Astrocyte of the spinal cord (primary cell): Measurements from ENCODE around the gene LIX1.
"Not testable (repeated sequence)": the region's sequence is repeated elsewhere in the genome, so short reads cannot be mapped to it uniquely, and the experiment has no call there.

Experiments used
- DNase-seq: peaks from one replicate; pipeline ENCODE4 v3.0.0; 2011; ENCODE audit warnings: low read depth, low spot score
- H3K4me3 ChIP-seq: 2 replicates; pipeline ENCODE4 v1.5.1; 2011; ENCODE audit warnings: low read depth, mild to moderate bottlenecking, low read length, moderate library complexity
- CTCF ChIP-seq: IDR thresholded peaks from 2 replicates; pipeline ENCODE4 v1.5.1; 2012; ENCODE audit warnings: low read depth, mild to moderate bottlenecking, low read length, inconsistent platforms
- in situ Hi-C: cut with HindIII; loops from 2 replicates; pipeline ENCODE4 v1.10.0; 2017; ENCODE audit warnings: low sequenced_read_pairs

The LIX1 gene

GRCh38 chr5:97142521-97143254 lies at the start of gene LIX1:
LIX1 (minus strand) TSS chr5:97142611; CDS start chr5:97142576, 35 bp downstream.
- H3K4me3 ChIP-seq, result no peak within 1 kb of the TSS
- peak; percentile 55 for DNase-seq
- in situ Hi-C loops, result no loop called here
- TF ChIP-seq CTCF, result peak; percentile 74

- DNase-seq, result no peak
- no peak for TF ChIP-seq CTCF
- in situ Hi-C loops, result no loop called here
- no peak overlapping the region for H3K4me3 ChIP-seq
Measured at GRCh38 chr5:97191893-97192292, 49.5 kb upstream of the LIX1 start.

- in situ Hi-C loops, H3K4me3 ChIP-seq, DNase-seq: not testable (repeated sequence)
Measured at GRCh38 chr5:97189523-97189922, 47.1 kb upstream of the LIX1 start.

- DNase-seq, result no peak
- TF ChIP-seq CTCF, result no peak
- peak overlapping the region; percentile 70 for H3K4me3 ChIP-seq
- in situ Hi-C loops, result no loop called here
Measured at GRCh38 chr5:97183930-97184213, 41.5 kb upstream of the LIX1 start.

- peak within 1 kb of the TSS; percentile 70 for H3K4me3 ChIP-seq
- peak; percentile 98 for DNase-seq
- TF ChIP-seq CTCF, result no peak
- in situ Hi-C loops, result no loop called here
Measured at GRCh38 chr5:97183100-97183929, 40.9 kb upstream of the LIX1 start, which contains the start of gene RIOK2. RIOK2 (minus strand) TSS chr5:97183247; CDS start chr5:97183191, 56 bp downstream.

GRCh38 chr5:97182571-97183099 lies 40.2 kb upstream of the LIX1 start:
- DNase-seq, result peak; percentile 47
- in situ Hi-C loops, result no loop called here
- peak overlapping the region; percentile 70 for H3K4me3 ChIP-seq
- TF ChIP-seq CTCF, result no peak
